ENCODE measurements around the gene RNF128.
"Not testable (repeated sequence)": the region's sequence is repeated elsewhere in the genome, so short reads cannot be mapped to it uniquely, and the experiment has no call there.

RNF128 gene

GRCh38 chrX:106751407-106751806 is 24.9 kb downstream of the RNF128 start:
- no peak for DNase-seq

- DNase-seq = no peak
Measured at GRCh38 chrX:106752101-106752678, 25.7 kb downstream of the RNF128 start.

GRCh38 chrX:106769288-106769687 is 42.8 kb downstream of the RNF128 start:
- DNase-seq = not testable (repeated sequence)

DNA sequence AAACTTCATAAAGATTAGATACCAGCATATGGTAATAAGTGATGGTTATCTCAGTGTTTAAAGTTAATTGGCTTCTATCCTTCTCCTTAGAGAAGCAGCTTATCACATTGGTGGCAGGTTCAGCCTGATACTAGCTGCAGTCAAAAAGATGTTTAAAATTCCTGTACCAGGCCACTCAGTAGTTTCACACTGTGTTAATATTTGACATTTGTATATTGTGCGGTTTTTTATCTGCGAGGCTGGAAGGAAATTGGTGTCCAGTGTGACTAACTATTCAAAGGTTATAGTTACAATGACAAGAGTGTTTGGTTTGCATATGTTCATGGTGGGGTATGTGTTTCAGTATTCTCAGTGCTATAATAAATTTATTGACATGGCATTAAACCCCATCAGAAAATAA is 48.5 kb downstream of the RNF128 start:
- no peak for DNase-seq

- DNase-seq = no peak
Measured at GRCh38 chrX:106780264-106780663, 53.8 kb downstream of the RNF128 start.

DNA sequence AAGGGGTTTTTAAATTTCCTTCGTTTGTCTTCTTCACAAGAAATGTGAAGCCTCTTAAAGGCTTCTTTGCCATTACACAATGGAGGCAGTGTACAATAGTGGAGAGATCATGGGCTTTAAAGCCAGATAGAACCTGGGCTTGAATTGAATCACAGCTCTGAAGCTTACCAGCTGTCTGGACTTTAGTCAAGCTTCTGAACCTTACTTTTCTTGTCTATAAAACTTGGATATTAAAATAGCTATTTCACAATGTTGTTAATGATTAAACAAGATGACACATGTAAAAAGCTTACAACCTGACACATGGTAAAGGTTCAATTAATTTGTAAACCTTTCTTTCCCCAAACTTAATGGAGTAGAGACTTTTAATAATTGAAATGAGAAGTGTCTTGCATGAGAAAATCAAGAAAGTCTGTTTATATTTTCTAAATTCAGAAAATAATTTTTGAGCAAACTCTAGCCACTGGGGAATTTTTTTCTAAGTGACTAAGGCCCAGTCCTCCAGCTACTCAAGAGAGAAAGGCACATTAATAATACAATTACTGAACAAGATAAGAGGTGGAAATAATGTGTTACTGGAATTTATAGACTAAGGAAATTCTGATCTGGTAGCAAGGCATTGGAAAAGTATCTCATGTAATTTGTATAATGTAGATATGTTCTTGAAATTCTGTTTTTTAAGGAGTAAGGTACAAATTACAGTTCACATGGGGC is 54.3 kb downstream of the RNF128 start:
- no peak for DNase-seq

DNA sequence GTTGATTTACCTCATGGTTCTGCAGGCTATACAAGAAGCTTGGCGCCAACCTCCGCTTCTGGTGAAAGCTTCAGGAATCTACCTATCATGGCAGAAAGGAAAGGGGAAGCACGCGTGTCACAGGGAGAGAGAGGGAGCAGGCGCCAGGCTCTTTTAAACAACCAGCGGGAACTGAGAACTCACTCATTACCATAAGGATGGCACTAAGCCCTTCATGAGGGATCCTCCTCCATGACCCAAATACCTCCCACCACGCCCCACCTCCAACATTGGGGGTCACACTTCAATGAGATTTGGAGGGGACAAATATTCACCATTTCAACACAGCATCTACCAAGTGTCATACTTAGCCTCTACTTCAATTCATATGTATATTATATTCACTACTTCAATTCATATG is 57.2 kb downstream of the RNF128 start:
- no peak for DNase-seq

DNA sequence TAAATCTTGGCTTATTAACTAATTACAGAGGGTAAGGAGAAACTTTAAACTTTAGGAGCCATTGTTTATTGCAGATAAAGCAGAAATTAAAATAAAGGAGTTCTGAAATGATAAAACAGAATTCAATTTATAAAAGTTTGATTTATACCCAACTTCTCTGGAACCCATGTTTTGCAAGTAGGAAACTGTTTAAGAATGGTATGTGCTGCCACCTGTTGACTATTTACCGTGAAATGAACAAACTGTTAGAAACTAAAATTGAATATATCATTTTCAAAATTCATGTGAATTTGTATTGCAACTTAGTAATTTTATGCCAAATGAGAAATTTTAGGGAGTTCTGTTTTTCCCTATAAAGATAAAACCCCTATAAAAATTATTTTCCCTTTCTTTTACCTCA is 65.0 kb downstream of the RNF128 start:
- no peak for DNase-seq

GRCh38 chrX:106802063-106802387 is 75.5 kb downstream of the RNF128 start:
- no peak for DNase-seq

- DNase-seq = peak; percentile 38
Measured at GRCh38 chrX:106802388-106803275, 76.1 kb downstream of the RNF128 start, which contains the start of gene TBC1D8B. Gene TBC1D8B, plus strand, starts transcription at chrX:106802673. Its CDS starts 181 bp downstream, at chrX:106802854.

- no peak for DNase-seq
Measured at GRCh38 chrX:106811131-106811910, 84.8 kb downstream of the RNF128 start.

DNA sequence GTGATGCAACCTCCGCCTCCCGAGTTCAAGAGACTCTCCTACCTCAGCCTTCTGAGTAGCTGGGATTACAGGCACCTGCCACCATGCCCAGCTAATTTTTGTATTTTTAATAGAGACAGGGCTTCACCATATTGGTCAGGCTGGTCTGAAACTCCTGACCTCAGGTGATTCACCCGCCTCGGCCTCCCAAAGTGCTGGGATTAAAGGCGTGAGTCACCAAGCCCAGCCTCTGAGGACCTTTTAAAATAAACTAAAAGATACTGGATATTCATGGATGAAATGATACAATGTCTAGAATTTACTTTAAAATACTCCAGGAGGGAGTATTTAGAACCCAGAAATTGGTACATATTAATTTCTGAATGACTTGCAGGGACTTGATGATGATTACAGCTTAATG is 86.4 kb downstream of the RNF128 start:
- DNase-seq = not testable (repeated sequence)

DNA sequence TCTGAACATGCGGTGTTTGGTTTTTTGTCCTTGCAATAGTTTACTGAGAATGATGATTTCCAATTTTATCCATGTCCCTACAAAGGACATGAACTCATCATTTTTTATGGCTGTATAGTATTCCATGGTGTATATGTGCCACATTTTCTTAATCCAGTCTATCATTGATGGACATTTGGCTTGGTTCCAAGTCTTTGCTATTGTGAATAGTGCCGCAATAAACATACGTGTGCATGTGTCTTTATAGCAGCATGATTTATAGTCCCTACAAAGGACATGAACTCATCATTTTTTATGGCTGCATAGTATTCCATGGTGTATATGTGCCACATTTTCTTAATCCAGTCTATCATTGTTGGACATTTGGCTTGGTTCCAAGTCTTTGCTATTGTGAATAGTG is 87.6 kb downstream of the RNF128 start:
- DNase-seq = not testable (repeated sequence)

Data from activated CD4-positive, alpha-beta T cell treated with anti-CD3 and anti-CD28 coated beads, Interleukin-2, amount 50 U/mL, for 16 hours (primary cell).